Measurements from ENCODE around the gene HRAS.

DNA sequence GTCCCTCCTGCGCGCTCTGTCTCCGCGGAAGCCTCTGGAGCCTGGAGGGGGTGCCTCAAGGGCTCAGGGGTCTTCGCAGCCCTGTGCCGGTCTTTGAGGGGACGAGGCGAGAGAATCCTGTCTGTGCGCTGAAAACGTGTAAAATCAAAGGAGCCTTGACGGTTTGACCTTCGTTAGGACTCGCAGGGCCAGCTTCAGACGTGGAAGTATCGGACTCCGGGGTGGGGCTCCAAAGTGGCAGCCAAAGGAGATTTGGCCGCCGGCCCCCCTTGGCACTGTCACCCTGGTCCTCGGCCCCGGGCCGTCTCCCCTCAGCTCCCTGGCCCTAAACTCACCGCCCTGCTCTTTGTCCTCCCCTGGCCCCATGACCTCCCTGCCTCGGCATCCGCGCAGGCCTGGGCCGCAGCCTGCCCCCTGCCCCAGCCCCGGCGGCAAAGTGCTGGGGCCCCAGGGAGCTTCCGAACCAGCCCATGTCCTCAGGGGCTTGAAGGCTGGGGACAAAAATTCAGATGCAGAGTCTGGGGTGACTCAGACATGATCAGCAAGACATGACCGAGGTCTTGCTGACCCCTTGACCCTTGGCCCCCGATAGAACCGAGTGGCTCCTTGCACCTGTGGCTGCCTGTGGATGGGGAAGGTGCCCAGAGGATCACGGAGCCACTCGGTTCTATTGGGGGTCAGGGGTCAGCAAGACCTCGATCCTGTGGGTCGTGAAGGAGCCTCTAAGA, 33.9 kb upstream of the HRAS start:
- TF ChIP-seq EZH2phosphoT487 (IDR thresholded peaks at IDR 0.05; ENCODE audit: insufficient read depth, low read depth) (no peak), EZH2 (IDR thresholded peaks at IDR 0.05; ENCODE audit: insufficient read depth, poor library complexity, severe bottlenecking) (no peak)

Measured in GM23248 (cell line).